ENCODE measurements around the gene LSM14A. TPM values are rescaled to one million over a fixed set of nuclear protein-coding genes. Genes with fewer than 3 reads are reported as not detected.
"Not testable (repeated sequence)": the region's sequence is repeated elsewhere in the genome, so short reads cannot be mapped to it uniquely, and the experiment has no call there.

LSM14A gene
- total RNA-seq, result 69.2 TPM
- long read RNA-seq, transcript LSM14A-203 (10 exons, 3,596 nt), result major isoform, 84 of 151 reads
- long read RNA-seq, transcript LSM14A-201 (11 exons, 3,424 nt), result minor isoform, 46 of 151 reads
- long read RNA-seq, partial matches to known transcripts, result 5 of 151 reads
- long read RNA-seq, other reads (novel, unspliced or antisense), result 14 of 151 reads

GRCh38 chr19:34171877-34172660 lies at the start of gene LSM14A:
TSS of gene LSM14A (plus strand) at chr19:34172504. CDS start at chr19:34172643, 139 bp downstream.
- DNase-seq, result peak; percentile 98
- ATAC-seq (ENCODE audit: poor library complexity), result peak; percentile 95
- intact Hi-C loops (cut with DNase I), result no loop called here

- intact Hi-C loops (cut with DNase I), result no loop called here
- DNase-seq, result no peak
- ATAC-seq (ENCODE audit: poor library complexity), result no peak
Observed at GRCh38 chr19:34124828-34125227, 47.5 kb upstream of the LSM14A start.

- DNase-seq, result no peak
- no peak for ATAC-seq (ENCODE audit: poor library complexity)
- intact Hi-C loops (cut with DNase I), result no loop called here
Observed at GRCh38 chr19:34126966-34127365, 45.3 kb upstream of the LSM14A start.

- DNase-seq (no peak), ATAC-seq (ENCODE audit: poor library complexity) (no peak)
- intact Hi-C loops (cut with DNase I), result no loop called here
Observed at GRCh38 chr19:34127684-34128189, 44.6 kb upstream of the LSM14A start.

DNA sequence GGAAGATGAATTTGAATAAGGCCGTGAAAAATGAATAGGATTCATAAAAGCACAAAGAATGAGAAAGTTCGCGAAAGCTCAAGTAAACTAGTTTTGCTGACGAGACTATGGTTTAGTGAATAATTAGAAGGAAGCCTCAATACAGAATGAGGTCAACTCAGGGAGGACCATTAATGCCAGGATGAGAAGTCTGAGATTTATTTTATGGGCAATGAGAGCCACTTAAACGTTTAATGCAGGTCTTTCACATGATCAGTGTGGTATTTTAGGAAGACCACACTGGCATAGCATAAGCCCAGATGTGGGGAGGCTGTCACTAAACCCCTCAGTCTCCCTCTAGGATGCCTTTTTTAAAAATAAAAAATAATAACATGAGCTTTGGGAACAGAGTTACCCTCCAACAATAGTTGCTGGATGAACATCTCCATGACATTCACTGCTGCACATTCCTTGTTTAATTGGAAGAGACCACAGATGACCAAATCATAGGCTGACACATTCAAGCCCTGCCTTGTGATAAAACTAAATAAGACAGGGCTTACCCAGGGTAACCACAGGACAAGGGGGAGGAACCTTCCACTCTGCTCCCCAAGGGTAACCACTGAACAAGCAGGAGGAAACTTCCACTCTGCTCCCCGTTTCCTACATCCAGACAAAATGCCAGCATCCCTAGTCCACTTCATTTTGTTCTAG lies 43.6 kb upstream of the LSM14A start:
- no peak for ATAC-seq (ENCODE audit: poor library complexity)
- intact Hi-C loops (cut with DNase I), result no loop called here
- no peak for DNase-seq

- no peak for DNase-seq
- intact Hi-C loops (cut with DNase I), result no loop called here
- ATAC-seq (ENCODE audit: poor library complexity), result no peak
Observed at GRCh38 chr19:34131100-34131499, 41.2 kb upstream of the LSM14A start.

- ATAC-seq (ENCODE audit: poor library complexity); intact Hi-C loops (cut with DNase I); DNase-seq: not testable (repeated sequence)
Observed at GRCh38 chr19:34132145-34132544, 40.2 kb upstream of the LSM14A start.

- DNase-seq; intact Hi-C loops (cut with DNase I); ATAC-seq (ENCODE audit: poor library complexity): not testable (repeated sequence)
Observed at GRCh38 chr19:34132706-34133105, 39.6 kb upstream of the LSM14A start.

DNA sequence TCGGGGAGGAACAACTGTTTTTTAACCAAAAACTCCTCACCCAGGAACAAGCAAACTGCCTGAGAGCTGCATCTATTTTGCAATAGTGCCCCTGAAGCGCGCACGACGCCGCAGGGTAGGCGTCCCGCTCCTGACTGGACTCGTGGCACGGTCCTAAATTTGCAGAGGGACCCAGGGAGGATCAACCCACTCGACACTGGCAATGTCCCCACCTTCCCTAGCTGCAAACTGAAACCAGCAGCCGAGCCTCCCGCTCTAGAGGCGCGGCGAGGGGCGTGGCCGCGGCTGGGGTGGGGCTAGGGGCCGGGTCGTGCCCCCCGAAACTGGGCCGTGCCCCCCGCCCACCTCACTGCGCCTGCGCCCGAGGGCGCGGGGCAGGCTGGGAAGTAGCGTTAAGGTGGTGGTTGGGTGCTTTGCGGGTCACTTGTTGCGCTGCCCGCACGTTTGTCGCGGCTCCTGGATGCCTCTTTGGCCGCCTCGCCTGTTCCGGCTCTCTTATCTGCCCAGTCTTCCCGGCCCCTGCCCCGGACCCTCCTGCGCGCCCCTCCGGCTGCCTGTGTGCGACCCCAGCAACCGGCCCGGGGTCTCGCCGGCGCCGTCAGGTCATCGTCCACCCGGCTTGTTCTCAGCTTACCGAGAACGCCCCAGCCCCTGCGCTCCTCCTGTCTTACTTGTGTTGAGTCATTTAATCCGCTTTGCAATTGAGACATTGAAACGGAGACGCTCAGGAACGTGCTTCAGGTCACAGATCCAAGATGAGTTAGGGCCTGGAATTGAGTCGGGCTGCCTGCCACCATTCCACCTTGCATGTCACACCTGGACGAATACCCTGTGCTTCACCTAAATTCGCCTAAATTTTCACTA lies 37.9 kb upstream of the LSM14A start:
- intact Hi-C loops (cut with DNase I), result no loop called here
- peak; percentile 100 for ATAC-seq (ENCODE audit: poor library complexity)
- peak; percentile 95 for DNase-seq

DNA sequence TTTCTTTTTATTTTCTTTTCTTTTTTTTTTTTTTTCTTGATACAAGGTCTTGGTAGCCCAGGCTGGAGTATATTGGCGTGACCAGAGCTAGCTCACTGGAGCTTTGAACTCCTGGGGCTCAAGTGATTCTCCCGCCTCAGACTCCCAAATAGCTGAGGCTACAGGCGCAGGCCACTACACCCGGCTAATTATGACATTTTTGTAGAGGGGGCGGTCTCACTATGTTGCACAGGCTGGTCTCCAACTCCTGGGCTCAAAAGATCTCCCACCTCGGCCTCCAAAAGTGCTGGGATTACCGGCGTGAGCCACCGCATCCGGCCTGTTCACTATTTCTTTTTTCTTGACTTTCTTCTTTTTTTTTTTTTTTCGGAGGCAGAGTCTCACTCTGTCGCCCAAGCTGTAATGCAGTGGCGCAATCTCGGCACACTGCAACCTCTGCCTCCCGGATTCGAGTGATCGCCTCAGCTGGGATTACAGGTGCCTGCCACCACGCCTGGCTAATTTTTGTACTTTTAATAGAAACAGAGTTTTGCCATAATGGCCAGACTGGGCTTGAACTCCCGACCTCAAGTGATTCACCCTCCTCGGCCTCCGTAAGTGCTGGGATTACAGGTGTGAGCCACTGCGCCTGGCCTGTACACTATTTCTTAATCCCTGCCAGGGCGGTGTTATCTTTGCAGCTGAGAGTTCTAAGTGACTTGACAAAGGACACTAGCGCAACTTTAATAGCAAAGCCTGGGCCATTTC lies 37.1 kb upstream of the LSM14A start:
- DNase-seq, result no peak
- ATAC-seq (ENCODE audit: poor library complexity), result peak; percentile 5
- intact Hi-C loops (cut with DNase I), result no loop called here

DNA sequence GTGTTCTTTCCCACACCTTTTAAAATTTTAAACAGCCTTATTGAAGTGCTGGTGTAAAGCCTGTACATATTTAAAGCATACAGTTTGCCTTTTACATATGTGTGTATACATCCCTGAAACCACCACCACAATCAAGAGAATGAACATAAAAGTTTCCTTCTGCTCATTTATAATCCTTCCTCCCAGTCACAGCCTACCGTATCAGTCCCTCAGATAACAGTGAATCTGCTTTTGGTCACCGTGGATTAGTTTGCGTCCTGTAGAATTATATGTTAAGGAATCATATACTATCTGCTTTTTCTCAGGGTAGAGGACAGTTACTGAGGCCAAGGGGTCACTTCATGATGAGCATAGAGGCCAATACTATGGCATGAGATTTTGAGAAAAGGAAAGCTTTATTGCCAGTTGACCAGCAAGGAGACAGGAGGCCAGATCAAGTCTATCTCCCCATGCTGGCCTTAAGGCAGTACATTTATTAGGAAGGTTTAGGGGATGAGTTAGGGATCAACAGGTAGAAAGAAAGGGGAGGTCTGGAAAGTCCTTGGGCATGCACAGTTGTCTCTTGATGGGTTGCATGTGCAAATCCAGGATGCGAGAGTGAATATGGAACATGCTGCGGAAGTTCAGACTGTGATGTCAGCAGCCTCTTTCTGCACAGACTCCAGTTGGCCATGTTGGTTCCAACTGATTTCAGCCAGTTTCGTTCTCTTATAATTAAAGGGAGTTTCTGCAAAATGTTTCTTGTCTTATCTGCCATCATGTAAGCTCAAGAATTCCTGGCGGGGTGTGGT lies 36.3 kb upstream of the LSM14A start:
- ATAC-seq (ENCODE audit: poor library complexity) (no peak), DNase-seq (no peak)
- intact Hi-C loops (cut with DNase I), result no loop called here

DNA sequence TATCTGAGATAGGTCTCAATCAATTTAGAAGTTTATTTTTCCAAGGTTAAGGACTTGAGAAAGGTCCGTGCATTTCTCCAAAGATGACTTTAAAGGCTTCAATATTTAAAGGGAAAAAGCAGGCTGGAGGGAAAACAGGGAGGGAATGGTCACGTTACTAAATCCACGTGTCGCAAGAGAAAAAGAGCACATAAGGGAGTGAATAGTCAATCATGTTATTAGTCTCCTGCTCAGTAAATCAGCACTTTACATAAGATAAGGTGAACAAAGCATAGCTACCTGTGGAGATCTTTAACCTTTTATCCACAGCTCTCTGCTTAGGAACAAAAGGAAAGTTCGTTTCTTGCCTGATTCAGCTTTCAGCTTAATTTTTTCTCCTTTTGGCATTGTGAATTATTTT lies 31.3 kb upstream of the LSM14A start:
- ATAC-seq (ENCODE audit: poor library complexity) (no peak), DNase-seq (no peak)
- intact Hi-C loops (cut with DNase I), result no loop called here

GRCh38 chr19:34142440-34142839 lies 29.9 kb upstream of the LSM14A start:
- intact Hi-C loops (cut with DNase I), result no loop called here
- no peak for ATAC-seq (ENCODE audit: poor library complexity)

GRCh38 chr19:34145741-34146202 lies 26.5 kb upstream of the LSM14A start:
- ATAC-seq (ENCODE audit: poor library complexity), result peak; percentile 49

More at GRCh38 chr19:34142440-34142839, 29.9 kb upstream of the LSM14A start:
- DNase-seq, result no peak

DNA sequence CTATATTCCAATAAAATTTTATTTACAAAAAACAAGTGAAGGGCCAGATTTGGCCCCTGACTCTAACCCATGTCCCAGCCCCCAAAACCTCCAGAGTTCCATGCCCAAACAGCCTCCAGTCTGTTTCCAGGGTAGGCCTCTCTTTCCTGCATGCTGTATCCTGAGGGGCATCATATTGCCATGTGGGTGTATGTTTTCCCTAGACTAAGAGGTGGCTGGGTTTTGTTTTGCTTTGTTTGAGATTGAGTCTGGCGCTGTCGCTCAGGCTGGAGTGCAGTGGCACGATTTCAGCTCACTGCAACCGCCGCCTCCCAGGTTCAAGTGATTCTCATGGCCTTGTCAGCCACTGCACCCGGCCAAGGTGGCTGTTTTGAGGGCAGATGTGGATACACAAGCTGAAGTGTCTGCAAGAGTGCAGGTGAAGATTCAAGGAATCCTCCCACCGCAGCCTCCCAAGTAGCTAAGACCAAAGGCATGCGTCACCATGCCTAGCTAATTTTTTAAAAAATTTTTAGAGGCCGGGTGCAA lies 23.6 kb upstream of the LSM14A start:
- DNase-seq (no peak), ATAC-seq (ENCODE audit: poor library complexity) (no peak)
- intact Hi-C loops (cut with DNase I), result loop anchor here (5.0 kb wide), 1 partner anchor 371 kb away; no protein-coding TSS in a partner anchor

More at GRCh38 chr19:34145741-34146202, 26.5 kb upstream of the LSM14A start:
- DNase-seq, result no peak
- intact Hi-C loops (cut with DNase I), result loop anchor here (5.0 kb wide), 1 partner anchor 368 kb away; no protein-coding TSS in a partner anchor

DNA sequence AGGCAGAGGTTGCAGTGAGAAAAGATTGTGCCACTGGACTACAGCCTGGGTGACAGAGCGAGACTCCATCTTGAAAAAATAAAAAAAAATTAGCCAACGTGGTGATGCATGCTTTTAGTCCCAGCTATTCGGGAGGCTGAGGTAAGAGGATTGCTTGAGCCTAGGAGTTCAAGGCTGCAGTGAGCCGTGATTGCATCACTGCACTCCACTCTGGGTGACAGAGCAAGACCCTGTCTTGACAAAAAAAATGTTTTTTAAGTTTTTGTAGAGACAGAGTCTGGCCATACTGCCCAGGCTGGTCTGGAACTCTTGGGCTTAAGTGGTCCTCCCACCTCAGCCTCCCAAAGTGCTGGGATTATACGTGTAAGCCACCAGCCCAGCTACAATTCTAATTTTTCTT lies 22.4 kb upstream of the LSM14A start:
- ATAC-seq (ENCODE audit: poor library complexity) (no peak), DNase-seq (no peak)
- intact Hi-C loops (cut with DNase I), result loop anchor here (5.0 kb wide), 1 partner anchor 373 kb away; no protein-coding TSS in a partner anchor

DNA sequence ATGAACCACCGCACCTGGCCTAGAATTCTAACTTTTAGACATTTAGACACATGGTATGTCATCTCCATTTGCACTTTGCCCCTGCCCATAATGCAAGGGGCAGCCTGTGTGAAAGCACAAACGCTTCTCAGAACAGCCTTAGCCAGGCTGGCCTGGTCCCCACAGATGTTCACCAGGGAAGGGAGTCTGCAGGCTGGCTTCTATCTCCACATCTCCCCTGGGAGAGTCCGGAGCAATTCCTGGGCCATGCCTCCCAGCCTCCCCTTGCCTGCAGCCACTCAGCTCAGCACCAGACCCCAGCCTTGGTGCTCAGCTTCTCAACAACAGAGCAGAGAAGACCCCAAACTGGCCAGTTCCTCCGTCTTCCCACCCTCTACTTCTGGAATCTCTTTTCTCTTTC lies 21.7 kb upstream of the LSM14A start:
- no peak for ATAC-seq (ENCODE audit: poor library complexity)
- DNase-seq, result no peak
- intact Hi-C loops (cut with DNase I), result no loop called here

Data from Right ventricle myocardium superior (tissue), 1 donor.